Measurements from ENCODE around the gene YY1AP1.
A peak's percentile ranks its signal among the peaks of the same experiment; 100 is the strongest.
"Not testable (repeated sequence)": the region's sequence is repeated elsewhere in the genome, so short reads cannot be mapped to it uniquely, and the experiment has no call there.

Gene YY1AP1

GRCh38 chr1:155688324-155689080 lies at the start of gene YY1AP1:
Gene YY1AP1, minus strand, starts transcription at chr1:155688774. Its CDS starts 8,338 bp downstream, at chr1:155680436.
- DNase-seq (ENCODE audit: low spot score) = peak; percentile 84

- peak; percentile 60 for DNase-seq (ENCODE audit: low spot score)
Observed at GRCh38 chr1:155729031-155729898, 40.7 kb upstream of the YY1AP1 start.

GRCh38 chr1:155725142-155725541 lies 36.6 kb upstream of the YY1AP1 start:
- DNase-seq (ENCODE audit: low spot score) = no peak

- DNase-seq (ENCODE audit: low spot score) = no peak
Observed at GRCh38 chr1:155719703-155720102, 31.1 kb upstream of the YY1AP1 start.

- DNase-seq (ENCODE audit: low spot score) = not testable (repeated sequence)
Observed at GRCh38 chr1:155718524-155719115, 30.0 kb upstream of the YY1AP1 start.

- DNase-seq (ENCODE audit: low spot score) = no peak
Observed at GRCh38 chr1:155717041-155717440, 28.5 kb upstream of the YY1AP1 start.

- DNase-seq (ENCODE audit: low spot score) = no peak
Observed at GRCh38 chr1:155715777-155716176, 27.2 kb upstream of the YY1AP1 start.

- DNase-seq (ENCODE audit: low spot score) = not testable (repeated sequence)
Observed at GRCh38 chr1:155715056-155715455, 26.5 kb upstream of the YY1AP1 start.

GRCh38 chr1:155713075-155713474 lies 24.5 kb upstream of the YY1AP1 start:
- no peak for DNase-seq (ENCODE audit: low spot score)

GRCh38 chr1:155712636-155713035 lies 24.1 kb upstream of the YY1AP1 start:
- DNase-seq (ENCODE audit: low spot score) = not testable (repeated sequence)

- not testable (repeated sequence) for DNase-seq (ENCODE audit: low spot score)
Observed at GRCh38 chr1:155711457-155711856, 22.9 kb upstream of the YY1AP1 start.

- DNase-seq (ENCODE audit: low spot score) = no peak
Observed at GRCh38 chr1:155709391-155709790, 20.8 kb upstream of the YY1AP1 start.

- peak; percentile 61 for DNase-seq (ENCODE audit: low spot score)
Observed at GRCh38 chr1:155706139-155706538, 17.6 kb upstream of the YY1AP1 start.

- DNase-seq (ENCODE audit: low spot score) = not testable (repeated sequence)
Observed at GRCh38 chr1:155704414-155704813, 15.8 kb upstream of the YY1AP1 start.

- no peak for DNase-seq (ENCODE audit: low spot score)
Observed at GRCh38 chr1:155703216-155703615, 14.6 kb upstream of the YY1AP1 start.

GRCh38 chr1:155701675-155702074 lies 13.1 kb upstream of the YY1AP1 start:
- DNase-seq (ENCODE audit: low spot score) = not testable (repeated sequence)

GRCh38 chr1:155699062-155699461 lies 10.5 kb upstream of the YY1AP1 start:
- not testable (repeated sequence) for DNase-seq (ENCODE audit: low spot score)

- DNase-seq (ENCODE audit: low spot score) = no peak
Observed at GRCh38 chr1:155698382-155699038, 9.9 kb upstream of the YY1AP1 start.

- DNase-seq (ENCODE audit: low spot score) = not testable (repeated sequence)
Observed at GRCh38 chr1:155697616-155698015, 9.0 kb upstream of the YY1AP1 start.

GRCh38 chr1:155697046-155697445 lies 8.5 kb upstream of the YY1AP1 start:
- no peak for DNase-seq (ENCODE audit: low spot score)

- no peak for DNase-seq (ENCODE audit: low spot score)
Observed at GRCh38 chr1:155696524-155696923, 8.0 kb upstream of the YY1AP1 start.

GRCh38 chr1:155695608-155696007 lies 7.0 kb upstream of the YY1AP1 start:
- DNase-seq (ENCODE audit: low spot score) = no peak

Data from RKO (cell line).